HUES64 (cell line): ENCODE data around the gene HCRTR2.
"Not testable (repeated sequence)": the region's sequence is repeated elsewhere in the genome, so short reads cannot be mapped to it uniquely, and the experiment has no call there.

Source experiments
- H3K27ac ChIP-seq: 2 replicates; pipeline ENCODE4 v1.7.0; 2013; ENCODE audit warnings: low read depth, low read length, inconsistent platforms
- H3K27me3 ChIP-seq: 2 replicates; pipeline ENCODE4 v1.6.1; 2013; ENCODE audit warnings: mild to moderate bottlenecking, low read length; ENCODE audit not compliant: insufficient read depth
- H3K36me3 ChIP-seq: 2 replicates; pipeline ENCODE4 v1.6.1; 2013; ENCODE audit warnings: mild to moderate bottlenecking, low read length; ENCODE audit not compliant: insufficient read depth
- H3K4me1 ChIP-seq: 2 replicates; pipeline ENCODE4 v1.6.1; 2013; ENCODE audit warnings: mild to moderate bottlenecking, low read length, moderate library complexity; ENCODE audit not compliant: insufficient read depth
- H3K4me3 ChIP-seq: 2 replicates; pipeline ENCODE4 v1.5.1; 2013; ENCODE audit warnings: mild to moderate bottlenecking, low read length, moderate library complexity
- H3K9ac ChIP-seq: 2 replicates; pipeline ENCODE4 v1.6.1; 2013; ENCODE audit warnings: mild to moderate bottlenecking, low read depth, low read length
- H3K9me3 ChIP-seq: 2 replicates; pipeline ENCODE4 v1.6.1; 2013; ENCODE audit warnings: low read depth, low read length; ENCODE audit not compliant: insufficient read depth
- WGBS: fragments of 150-250, 120-280 bp; methylation state at CpG from one replicate; pipeline ENCODE4 v1.1.7; 2013; ENCODE audit warnings: missing lambda C conversion rate; 5-methylcytosine and 5-hydroxymethylcytosine counted together

Gene HCRTR2

GRCh38 chr6:55281215-55281614 is 106.9 kb downstream of the HCRTR2 start:
- WGBS = 74% methylated on average over 4 of the region's 4 CpGs
- no peaks in the 10 kb centered on the region for H3K27me3 ChIP-seq
- H3K4me3 ChIP-seq = no peak overlapping the region
- no peaks in the 10 kb centered on the region for H3K9me3 ChIP-seq
- H3K4me1 ChIP-seq = peaks cover 13% of the 10 kb centered on the region
- no peak overlapping the region for H3K9ac ChIP-seq
- no peaks in the 10 kb centered on the region for H3K36me3 ChIP-seq
- H3K27ac ChIP-seq = no peak overlapping the region

DNA sequence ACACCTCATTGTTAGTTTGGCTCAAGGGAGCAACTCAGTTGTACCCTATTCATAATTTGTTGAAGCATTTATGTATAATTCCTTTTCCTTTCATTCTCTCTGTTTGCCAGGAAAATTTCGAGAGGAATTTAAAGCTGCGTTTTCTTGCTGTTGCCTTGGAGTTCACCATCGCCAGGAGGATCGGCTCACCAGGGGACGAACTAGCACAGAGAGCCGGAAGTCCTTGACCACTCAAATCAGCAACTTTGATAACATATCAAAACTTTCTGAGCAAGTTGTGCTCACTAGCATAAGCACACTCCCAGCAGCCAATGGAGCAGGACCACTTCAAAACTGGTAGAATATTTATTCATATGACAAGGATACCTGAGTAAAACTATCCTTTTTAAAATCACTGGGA is 107.8 kb downstream of the HCRTR2 start:
- Histone ChIP-seq H3K36me3 (no peaks in the 10 kb centered on the region), H3K4me3 (no peak overlapping the region), H3K27ac (no peak overlapping the region), H3K4me1 (peaks cover 10% of the 10 kb centered on the region), H3K27me3 (no peaks in the 10 kb centered on the region), H3K9ac (no peak overlapping the region), H3K9me3 (no peaks in the 10 kb centered on the region)
- 93% methylated on average over 6 of the region's 6 CpGs for WGBS

DNA sequence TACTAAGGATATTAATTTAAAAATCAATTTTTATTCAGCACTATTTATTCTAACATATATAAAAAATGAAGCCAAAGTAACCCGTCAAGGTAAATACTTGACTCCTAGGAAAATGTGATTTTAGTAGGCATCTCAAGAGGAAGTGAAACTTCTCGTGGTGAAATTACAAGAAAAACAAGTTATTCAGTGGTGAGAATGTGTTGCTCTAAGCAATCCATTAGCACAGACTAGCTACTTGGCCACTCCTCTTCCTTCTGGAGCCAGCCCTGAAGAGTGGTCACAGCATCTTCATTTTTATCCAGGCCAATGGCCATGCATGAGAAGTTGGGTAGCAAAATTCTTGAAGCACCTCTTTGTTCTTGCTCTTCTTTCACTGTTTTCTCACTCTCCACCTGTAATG is 112.5 kb downstream of the HCRTR2 start:
- 91% methylated on average over 2 of the region's 2 CpGs for WGBS
- Histone ChIP-seq H3K4me1 (no peaks in the 10 kb centered on the region), H3K36me3 (no peaks in the 10 kb centered on the region), H3K9me3 (no peaks in the 10 kb centered on the region), H3K9ac (no peak overlapping the region), H3K27ac (no peak overlapping the region), H3K4me3 (no peak overlapping the region), H3K27me3 (no peaks in the 10 kb centered on the region)

DNA sequence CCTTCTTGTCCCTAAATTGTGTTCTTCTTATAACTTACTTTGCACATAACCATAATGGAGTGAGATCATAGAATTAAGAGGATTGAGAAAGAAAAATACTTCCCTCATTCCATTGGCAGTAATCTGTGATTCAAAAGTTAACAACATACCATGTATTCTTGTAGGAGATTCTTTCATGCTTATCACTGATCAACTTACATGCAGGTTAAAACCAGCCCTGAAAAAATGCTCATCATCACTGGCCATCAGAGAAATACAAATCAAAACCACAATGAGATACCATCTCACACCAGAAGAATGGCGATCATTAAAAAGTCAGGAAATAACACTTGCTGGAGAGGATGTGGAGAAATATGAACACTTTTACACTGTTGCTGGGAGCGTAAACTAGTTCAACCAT is 116.4 kb downstream of the HCRTR2 start:
- no peaks in the 10 kb centered on the region for H3K9me3 ChIP-seq
- H3K27ac ChIP-seq = no peak overlapping the region
- H3K9ac ChIP-seq = no peak overlapping the region
- no peaks in the 10 kb centered on the region for H3K27me3 ChIP-seq
- no peaks in the 10 kb centered on the region for H3K36me3 ChIP-seq
- no peaks in the 10 kb centered on the region for H3K4me1 ChIP-seq
- H3K4me3 ChIP-seq = no peak overlapping the region
- 93% methylated on average over 2 of the region's 2 CpGs for WGBS

GRCh38 chr6:55293116-55293515 is 118.8 kb downstream of the HCRTR2 start:
- H3K27ac ChIP-seq = no peak overlapping the region
- no peaks in the 10 kb centered on the region for H3K4me1 ChIP-seq
- WGBS = 64% methylated on average over 2 of the region's 2 CpGs
- no peak overlapping the region for H3K9ac ChIP-seq
- H3K4me3 ChIP-seq = no peak overlapping the region
- H3K27me3 ChIP-seq = no peaks in the 10 kb centered on the region
- no peaks in the 10 kb centered on the region for H3K9me3 ChIP-seq
- no peaks in the 10 kb centered on the region for H3K36me3 ChIP-seq

GRCh38 chr6:55297214-55297613 is 122.9 kb downstream of the HCRTR2 start:
- not testable (repeated sequence) for H3K9me3 ChIP-seq, H3K36me3 ChIP-seq, H3K27ac ChIP-seq, H3K4me1 ChIP-seq, H3K4me3 ChIP-seq, H3K27me3 ChIP-seq, H3K9ac ChIP-seq
- WGBS = 100% methylated on average over 2 of the region's 3 CpGs

DNA sequence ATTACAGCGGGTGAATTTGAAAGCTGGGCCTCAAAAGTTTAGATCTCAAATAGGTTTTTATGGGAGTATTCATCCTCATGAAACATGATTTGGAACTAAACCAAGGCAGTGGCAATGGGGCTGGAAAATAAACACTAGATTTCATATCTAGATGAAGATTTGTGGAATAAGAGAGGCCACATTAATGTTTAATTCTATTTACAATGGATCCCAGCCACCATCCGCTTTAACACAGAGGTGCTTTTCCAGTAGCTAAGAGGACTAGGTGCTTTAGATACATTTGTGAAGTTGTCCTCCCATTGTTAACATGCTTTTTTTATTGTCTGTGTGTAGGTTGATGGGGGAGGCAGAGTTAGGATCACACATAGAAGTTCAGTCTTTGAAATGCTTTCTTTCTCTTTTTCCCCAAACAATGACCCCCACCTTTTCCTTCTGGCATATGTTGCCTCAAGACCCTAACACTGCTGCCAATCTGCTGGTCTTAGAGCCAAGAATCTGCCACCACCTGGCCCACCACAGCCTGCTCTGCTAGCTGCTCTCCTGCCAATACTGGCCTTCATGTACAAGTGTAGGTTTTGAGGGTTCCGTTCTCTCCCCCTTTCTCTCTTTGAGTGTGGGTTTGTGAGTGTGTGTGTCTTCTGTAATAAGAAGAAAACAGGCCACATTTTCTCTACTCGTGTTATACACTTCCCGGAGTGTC is 125.1 kb downstream of the HCRTR2 start:
- Histone ChIP-seq H3K4me3 (no peak overlapping the region), H3K27ac (no peak overlapping the region), H3K27me3 (no peaks in the 10 kb centered on the region), H3K9me3 (no peaks in the 10 kb centered on the region), H3K9ac (no peak overlapping the region), H3K36me3 (no peaks in the 10 kb centered on the region), H3K4me1 (no peaks in the 10 kb centered on the region)
- WGBS = 92% methylated on average over 4 of the region's 5 CpGs

- WGBS = 92% methylated on average over 1 of the region's 1 CpG
- Histone ChIP-seq H3K27me3 (no peaks in the 10 kb centered on the region), H3K9ac (no peak overlapping the region), H3K4me1 (no peaks in the 10 kb centered on the region), H3K27ac (no peak overlapping the region), H3K9me3 (no peaks in the 10 kb centered on the region), H3K36me3 (no peaks in the 10 kb centered on the region), H3K4me3 (no peak overlapping the region)
Measured at GRCh38 chr6:55304747-55305146, 130.4 kb downstream of the HCRTR2 start.

DNA sequence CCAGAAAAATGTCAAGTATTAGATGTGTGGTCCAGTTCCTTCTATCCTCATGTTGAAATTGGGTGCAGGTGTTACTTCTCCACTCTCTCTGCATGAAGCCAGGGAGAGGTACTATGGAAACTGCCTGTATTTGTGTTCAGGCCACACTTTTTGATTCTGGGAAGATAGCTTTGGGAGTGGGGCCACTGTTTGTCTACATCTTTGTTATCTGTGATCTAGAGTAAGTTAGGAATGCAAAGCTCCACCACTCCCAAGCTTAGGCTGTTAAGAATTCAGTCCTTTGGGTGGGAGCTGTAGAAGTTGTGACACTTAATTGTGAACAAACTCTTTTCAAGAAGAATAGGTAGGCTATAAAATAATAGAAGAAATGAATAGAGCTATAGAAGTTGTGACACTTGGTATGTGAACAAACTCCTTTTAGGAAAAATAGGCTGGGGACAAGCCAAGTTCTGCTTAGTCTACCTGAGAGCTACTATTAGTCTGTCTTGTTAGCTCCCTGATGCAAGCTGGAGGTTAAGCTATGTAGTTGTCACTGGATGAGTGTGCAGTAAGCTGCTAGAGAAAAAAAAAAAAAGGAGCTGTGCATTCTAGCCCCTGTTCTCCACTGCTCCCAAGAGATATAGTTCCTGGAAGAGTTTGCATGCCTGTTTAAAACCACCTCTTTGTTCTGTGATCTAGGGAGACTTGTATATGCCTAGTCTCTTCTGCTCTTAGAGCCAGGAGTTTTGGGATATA is 145.8 kb downstream of the HCRTR2 start:
- no peaks in the 10 kb centered on the region for H3K27me3 ChIP-seq
- H3K4me3 ChIP-seq = no peak overlapping the region
- H3K4me1 ChIP-seq = no peaks in the 10 kb centered on the region
- H3K9ac ChIP-seq = no peak overlapping the region
- no peaks in the 10 kb centered on the region for H3K36me3 ChIP-seq
- H3K27ac ChIP-seq = no peak overlapping the region
- H3K9me3 ChIP-seq = no peaks in the 10 kb centered on the region

DNA sequence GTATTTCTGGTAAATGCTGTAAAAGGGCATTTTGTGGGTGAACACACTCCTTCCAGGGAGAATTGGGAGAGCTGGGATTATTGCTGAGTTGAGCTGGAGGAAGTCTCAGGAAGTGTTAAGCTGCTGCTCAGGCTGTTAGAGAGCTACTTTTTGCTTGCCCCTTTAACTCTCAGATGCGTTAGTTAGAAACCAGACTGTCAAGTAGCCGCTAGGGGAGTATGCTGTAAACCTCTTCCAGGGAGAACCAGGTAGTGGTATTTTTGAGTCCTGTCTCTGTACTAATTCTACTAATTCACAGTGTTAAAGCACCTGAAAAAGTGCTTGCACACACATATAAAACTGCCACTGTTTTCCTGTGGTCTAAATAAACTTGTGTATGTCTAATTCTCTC is 146.4 kb downstream of the HCRTR2 start:
- H3K4me1 ChIP-seq = no peaks in the 10 kb centered on the region
- H3K9ac ChIP-seq = no peak overlapping the region
- no peaks in the 10 kb centered on the region for H3K9me3 ChIP-seq
- H3K4me3 ChIP-seq = no peak overlapping the region
- no peak overlapping the region for H3K27ac ChIP-seq
- WGBS = 60% methylated on average over 2 of the region's 2 CpGs
- no peaks in the 10 kb centered on the region for H3K36me3 ChIP-seq
- H3K27me3 ChIP-seq = no peaks in the 10 kb centered on the region

GRCh38 chr6:55327169-55327568 is 152.9 kb downstream of the HCRTR2 start, which contains the start of gene GFRAL:
Gene GFRAL, plus strand, starts transcription at chr6:55327469. Its CDS starts 86 bp downstream, at chr6:55327555.
- 93% methylated on average over 5 of the region's 5 CpGs for WGBS
- Histone ChIP-seq H3K4me3 (no peak within 1 kb of the TSS), H3K4me1 (no peaks in the 10 kb centered on the region), H3K27me3 (no peaks in the 10 kb centered on the region), H3K36me3 (no peaks in the 10 kb centered on the region), H3K27ac (no peak within 1 kb of the TSS), H3K9ac (no peak within 1 kb of the TSS), H3K9me3 (no peaks in the 10 kb centered on the region)
